PC-9 (cell line): ENCODE measurements around the gene GPR4. TPM values are rescaled to one million over a fixed set of nuclear protein-coding genes. Genes with fewer than 3 reads are reported as not detected.
A peak's percentile ranks its signal among the peaks of the same experiment; 100 is the strongest.

Source experiments
- BruUV-seq: library from RNA; stranded (reverse); fragments of 400-500 nt; replicated peaks from 2 replicates; lab custom pipeline; 2021; lab: Mats Ljungman, UMichigan
- CTCF ChIA-PET: fragments of 300-600 bp; sonication (Branson Sonifier 250); formaldehyde crosslinking; loops from one replicate; lab custom pipeline; 2022; ENCODE audit warnings: antibody characterized with exemption; lab: Charles Lee
- POLR2A ChIA-PET: fragments of 300-600 bp; sonication (Branson Sonifier 250); formaldehyde crosslinking; loops from one replicate; lab custom pipeline; 2022; ENCODE audit warnings: antibody characterized with exemption; ENCODE audit not compliant: unreplicated experiment; lab: Charles Lee
- DNase-seq, 2 experiments: peaks; one replicate each; pipeline versions ENCODE4 v3.0.0 to v3.0.0-alpha.2; 2015 to 2022; ENCODE audit warnings: mixed read lengths in 1 of 2
- H2AFZ ChIP-seq: fragments of 200-600 bp; sonication (generic); 2 replicates; pipeline ENCODE4 v1.8.1; 2017; ENCODE audit warnings: antibody characterized with exemption
- H3F3A ChIP-seq: fragments of 200-600 bp; sonication (generic); 2 replicates; pipeline ENCODE4 v1.8.1; 2017; ENCODE audit warnings: antibody characterized with exemption, mild to moderate bottlenecking, low read depth; ENCODE audit not compliant: insufficient read depth
- H3K27ac ChIP-seq: fragments of 200-600 bp; sonication (generic); 2 replicates; pipeline ENCODE4 v1.6.1; 2016; ENCODE audit warnings: mixed run types
- H3K27me3 ChIP-seq: fragments of 200-600 bp; sonication (generic); 2 replicates; pipeline ENCODE4 v1.6.1; 2016; ENCODE audit warnings: low read depth, mixed run types; ENCODE audit not compliant: insufficient read depth
- H3K36me3 ChIP-seq: fragments of 200-600 bp; sonication (generic); 2 replicates; pipeline ENCODE4 v1.6.1; 2016; ENCODE audit warnings: low read depth, mixed run types
- H3K4me1 ChIP-seq: fragments of 200-600 bp; sonication (generic); replicated peaks from 2 replicates; pipeline ENCODE4 v1.6.1; 2016; ENCODE audit warnings: mixed run types; ENCODE audit not compliant: insufficient read depth
- H3K4me2 ChIP-seq: fragments of 200-600 bp; sonication (generic); 2 replicates; pipeline ENCODE4 v1.6.1; 2017; ENCODE audit warnings: mixed run types
- H3K4me3 ChIP-seq: fragments of 200-600 bp; sonication (generic); 2 replicates; pipeline ENCODE4 v1.6.1; 2016; ENCODE audit warnings: mixed run types
- H3K79me2 ChIP-seq: fragments of 200-600 bp; sonication (generic); 2 replicates; pipeline ENCODE4 v1.6.1; 2017; ENCODE audit warnings: low read depth, mixed run types
- H3K9me2 ChIP-seq: fragments of 200-600 bp; sonication (generic); 2 replicates; pipeline ENCODE4 v1.8.1; 2017; ENCODE audit warnings: mild to moderate bottlenecking; ENCODE audit not compliant: insufficient read depth
- H3K9me3 ChIP-seq: fragments of 200-600 bp; sonication (generic); 2 replicates; pipeline ENCODE4 v1.8.1; 2016; ENCODE audit warnings: low read depth; ENCODE audit not compliant: insufficient read depth
- H4K20me1 ChIP-seq: fragments of 200-600 bp; sonication (generic); 2 replicates; pipeline ENCODE4 v1.8.1; 2017; ENCODE audit not compliant: insufficient read depth
- CTCF ChIP-seq: fragments of 200-600 bp; sonication (generic); conservative IDR thresholded peaks from 2 replicates; pipeline ENCODE4 v1.6.1; 2017; ENCODE audit warnings: mixed run types, antibody characterized with exemption, mild to moderate bottlenecking, moderate library complexity
- EZH2 ChIP-seq: fragments of 200-600 bp; sonication (generic); IDR thresholded peaks from 2 replicates; pipeline ENCODE4 v1.8.0; 2017; ENCODE audit warnings: antibody characterized with exemption, low read depth
- intact Hi-C: fragments of 100-400 bp; cut with micrococcal nuclease; formaldehyde crosslinking; loops from one replicate; pipeline ENCODE4 v1.10.0; 2022; ENCODE audit not compliant: unreplicated experiment
- total RNA-seq: library from RNA; stranded (reverse); gene quantifications from 2 replicates; pipeline ENCODE4 v1.2.3, GENCODE V29; 2021

GPR4 gene
- total RNA-seq, 1 experiment from 2014 or later = not detected

DNA sequence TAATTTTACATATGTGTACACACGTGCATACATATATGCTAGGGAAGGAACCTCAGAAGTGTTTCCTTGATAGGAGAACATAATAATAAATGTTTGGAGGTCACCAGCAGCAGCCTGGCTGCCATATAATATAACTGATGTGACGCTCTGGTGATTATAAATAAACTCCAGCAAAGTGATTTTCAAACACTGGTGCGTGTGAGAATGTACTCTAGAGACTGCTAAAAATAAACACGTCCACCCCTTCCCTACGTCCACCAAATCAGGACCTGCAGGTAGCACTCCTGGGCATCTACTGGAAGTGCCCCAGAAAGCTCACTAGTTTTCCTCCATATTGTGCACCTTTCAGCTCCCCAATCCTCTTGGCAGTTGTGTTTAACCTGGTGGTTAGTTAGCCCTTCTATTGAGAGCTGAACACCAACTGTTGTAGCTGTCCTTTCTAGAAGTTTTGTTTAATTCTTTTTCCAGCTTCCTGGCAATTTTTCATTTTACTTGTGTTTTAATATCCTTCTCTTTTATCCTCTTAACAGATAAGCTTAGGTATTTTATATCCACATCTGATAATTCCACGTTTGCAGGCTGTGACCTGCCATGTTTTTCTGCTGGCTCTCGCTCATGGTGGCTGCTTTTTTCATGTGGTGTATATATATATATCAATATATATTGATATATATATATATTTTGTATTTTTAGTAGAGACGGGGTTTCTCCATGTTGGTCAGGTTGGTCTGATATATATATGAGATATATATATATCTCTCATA, 30.4 kb downstream of the GPR4 start:
- H3K27me3 ChIP-seq = no peaks in the 10 kb centered on the region
- no TSS peak for BruUV-seq
- POLR2A ChIA-PET = interaction anchor here (0.7 kb wide), 1 partner anchor 743 kb away, joined by 3 read pairs; no protein-coding TSS in a partner anchor
- CTCF ChIA-PET = no interaction called here
- H3K9me3 ChIP-seq = no peaks in the 10 kb centered on the region
- H2AFZ ChIP-seq = no peak overlapping the region
- no peaks in the 10 kb centered on the region for H3K9me2 ChIP-seq
- no peaks in the 10 kb centered on the region for H3K36me3 ChIP-seq
- H3K4me1 ChIP-seq = peaks cover 59% of the 10 kb centered on the region
- H3K27ac ChIP-seq = no peak overlapping the region
- no peak for TF ChIP-seq CTCF
- no peak for TF ChIP-seq EZH2
- H3K79me2 ChIP-seq = peaks cover 79% of the 10 kb centered on the region
- no peaks in the 10 kb centered on the region for H4K20me1 ChIP-seq
- DNase-seq = no peak
- no peak overlapping the region for H3K4me3 ChIP-seq
- H3K4me2 ChIP-seq = no peak overlapping the region
- H3F3A ChIP-seq = peaks cover 62% of the 10 kb centered on the region
- intact Hi-C loops = no loop called here

GRCh38 chr19:45569619-45570421, 32.2 kb downstream of the GPR4 start:
- Histone ChIP-seq H3K36me3 (no peaks in the 10 kb centered on the region), H3K9me3 (no peaks in the 10 kb centered on the region), H3K4me3 (no peak overlapping the region), H3K27ac (peak overlapping the region; percentile 75), H3F3A (peaks cover 47% of the 10 kb centered on the region), H3K4me2 (peak overlapping the region; percentile 20; the same call in 1 of the 2 replicates), H3K27me3 (no peaks in the 10 kb centered on the region), H3K4me1 (peaks cover 41% of the 10 kb centered on the region), H4K20me1 (no peaks in the 10 kb centered on the region), H3K79me2 (peaks cover 75% of the 10 kb centered on the region), H3K9me2 (no peaks in the 10 kb centered on the region), H2AFZ (no peak overlapping the region)
- peak; percentile 93 for TF ChIP-seq CTCF
- TF ChIP-seq EZH2 = no peak
- CTCF ChIA-PET = no interaction called here
- intact Hi-C loops = loop anchor here (1.0 kb wide), 1 partner anchor 47 kb away; no protein-coding TSS in a partner anchor
- BruUV-seq = no TSS peak
- POLR2A ChIA-PET = interaction anchor here (0.7 kb wide), 1 partner anchor 118 kb away, joined by 7 read pairs; no protein-coding TSS in a partner anchor
- DNase-seq = peak; percentile 38 to 67

DNA sequence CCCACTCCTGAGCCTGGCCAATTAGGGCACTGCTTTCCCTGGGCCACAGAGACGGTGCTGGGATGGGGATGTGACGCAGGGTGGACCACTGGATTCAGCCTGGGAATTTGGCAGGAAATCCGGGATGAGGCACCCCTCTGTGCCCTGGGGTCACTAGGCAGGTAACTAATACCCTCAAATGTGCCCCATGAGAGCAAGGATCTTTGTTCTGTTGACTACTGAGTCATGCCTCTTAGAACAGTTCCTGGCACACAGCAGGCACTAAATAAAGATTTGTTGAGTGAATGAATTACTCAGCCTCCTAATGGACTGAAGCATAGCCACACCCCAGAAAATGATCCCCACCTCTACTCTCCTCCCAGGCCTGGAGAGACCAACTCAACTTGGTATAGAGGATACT, 33.3 kb downstream of the GPR4 start:
- Histone ChIP-seq H3K36me3 (no peaks in the 10 kb centered on the region), H3K9me2 (no peaks in the 10 kb centered on the region), H3K9me3 (no peaks in the 10 kb centered on the region), H3K27ac (peak overlapping the region; percentile 75), H3K4me2 (peak overlapping the region; percentile 37), H4K20me1 (no peaks in the 10 kb centered on the region), H3K4me3 (no peak overlapping the region), H3K27me3 (no peaks in the 10 kb centered on the region), H3K4me1 (peaks cover 36% of the 10 kb centered on the region), H3F3A (peaks cover 52% of the 10 kb centered on the region), H3K79me2 (peaks cover 74% of the 10 kb centered on the region), H2AFZ (no peak overlapping the region)
- ChIA-PET POLR2A (no interaction called here), CTCF (no interaction called here)
- no TSS peak for BruUV-seq
- peak in 1 of 2 experiments; percentile 76 for DNase-seq
- intact Hi-C loops = no loop called here
- TF ChIP-seq EZH2 (no peak), CTCF (no peak)
